K562 (cell line): ENCODE measurements around the gene PLEKHA8. TPM values are rescaled to one million over a fixed set of nuclear protein-coding genes. Genes with fewer than 3 reads are reported as not detected.

Source experiments
- BMI1 ChIP-seq: fragments of 150-350 bp; IDR thresholded peaks from 2 replicates; pipeline ENCODE4 v1.6.1; 2014; ENCODE audit warnings: low read length
- CBX8 ChIP-seq: fragments of 200-600 bp; sonication (generic); IDR thresholded peaks from 2 replicates; pipeline ENCODE4 v1.6.1; 2012; ENCODE audit warnings: borderline replicate concordance, mixed run types, low read depth, mild to moderate bottlenecking, moderate library complexity, mixed read lengths, low read length, control low read depth, inconsistent platforms; ENCODE audit not compliant: poor library complexity, severe bottlenecking; ENCODE audit errors: extremely low read depth
- ELF4 ChIP-seq: fragments of 450-650 bp; formaldehyde crosslinking; IDR thresholded peaks from 2 replicates; pipeline ENCODE4 v1.4.0; 2022; ENCODE audit warnings: missing genetic modification characterization
- GATAD2B ChIP-seq: fragments of 450-650 bp; IDR thresholded peaks from 2 replicates; pipeline ENCODE4 v1.6.1; 2017; ENCODE audit warnings: mild to moderate bottlenecking, borderline replicate concordance
- HIVEP1 ChIP-seq: fragments of 250-450 bp; sonication (Bioruptor Pico); IDR thresholded peaks from 2 replicates; pipeline ENCODE4 v1.4.0; 2020; ENCODE audit warnings: mild to moderate bottlenecking
- HNRNPL ChIP-seq: fragments of 200-400 bp; formaldehyde crosslinking; IDR thresholded peaks from 2 replicates; pipeline ENCODE4 v1.6.1; 2017; ENCODE audit warnings: low read depth, mild to moderate bottlenecking, low read length
- KHSRP ChIP-seq: fragments of 450-650 bp; IDR thresholded peaks from 2 replicates; pipeline ENCODE4 v1.6.1; 2017
- MTF1 ChIP-seq: fragments of 250-450 bp; sonication (Bioruptor Pico); IDR thresholded peaks from 2 replicates; pipeline ENCODE4 v1.9.0; 2021; ENCODE audit warnings: moderate library complexity, mild to moderate bottlenecking, inconsistent platforms, borderline replicate concordance
- POLR2AphosphoS5 ChIP-seq: IDR thresholded peaks from 2 replicates; pipeline ENCODE4 v1.6.1; 2011; ENCODE audit warnings: mild to moderate bottlenecking, low read depth, low read length, moderate library complexity; ENCODE audit not compliant: control insufficient read depth, insufficient read depth
- TCFL5 ChIP-seq: fragments of 250-450 bp; sonication (Bioruptor Pico); conservative IDR thresholded peaks from 2 replicates; pipeline ENCODE4 v1.6.1; 2021; ENCODE audit warnings: mild to moderate bottlenecking, moderate library complexity, matching md5 sums
- TEAD4 ChIP-seq, 2 experiments: sonication (generic) in 1 of 2; formaldehyde crosslinking in 1 of 2; IDR thresholded peaks; 2 replicates each; pipeline versions ENCODE4 v1.6.1 to v1.8.0; 2012 to 2022; ENCODE audit warnings: borderline replicate concordance in 1 of 2, inconsistent platforms in 1 of 2, low read length in 1 of 2, mild to moderate bottlenecking in 1 of 2, missing genetic modification reagents in 1 of 2
- THAP7 ChIP-seq: fragments of 250-450 bp; sonication (Bioruptor Pico); IDR thresholded peaks from 2 replicates; pipeline ENCODE4 v1.5.0; 2021
- ZNF165 ChIP-seq: fragments of 250-450 bp; sonication (Bioruptor Pico); IDR thresholded peaks from 2 replicates; pipeline ENCODE4 v1.4.0; 2020; ENCODE audit warnings: borderline replicate concordance
- ZNF24 ChIP-seq: fragments of 450-650 bp; IDR thresholded peaks from 2 replicates; pipeline ENCODE4 v1.6.1; 2016
- ZNF3 ChIP-seq: fragments of 250-450 bp; sonication (Bioruptor Pico); IDR thresholded peaks from 2 replicates; pipeline ENCODE4 v1.5.0; 2021; ENCODE audit warnings: mild to moderate bottlenecking, moderate library complexity
- ZNF561 ChIP-seq: fragments of 450-650 bp; formaldehyde crosslinking; conservative IDR thresholded peaks from 2 replicates; pipeline ENCODE4 v1.4.0; 2020; ENCODE audit warnings: mild to moderate bottlenecking, moderate library complexity
- polyA plus RNA-seq, 8 experiments: library from polyadenylated mRNA; depleted of rRNA in 4 of 8; stranded (reverse) in 5 of 8; unstranded in 3 of 8; fragments of >200 nt; fragmentation: Nextera tagmentation in 2 of 8; fragmentation: Illumina TruSeq in 1 of 8; extraction: Ambion mirVana in 2 of 8; extraction: Trizol in 1 of 8; gene quantifications; 2 replicates each; pipeline versions ENCODE4 v1.2.1 to v1.2.3, GENCODE V29; 2011 to 2014; ENCODE audit warnings: inconsistent platforms in 1 of 8, missing spikeins in 1 of 8
- total RNA-seq, 7 experiments: library from RNA; depleted of rRNA in 6 of 7; stranded (reverse); fragments of >200 nt in 6 of 7; fragmentation: Illumina TruSeq in 2 of 7; extraction: Trizol in 2 of 7; gene quantifications; 2 replicates each; pipeline versions ENCODE4 v1.2.1 to v1.2.3, GENCODE V29; 2011 to 2021; ENCODE audit warnings: low replicate concordance in 1 of 7
- TF ChIP-seq, protein P1 (sequence below): fragments of 250-450 bp; sonication (Bioruptor Pico); IDR thresholded peaks from 2 replicates; pipeline ENCODE4 v1.4.0; 2020; ENCODE audit warnings: mild to moderate bottlenecking, moderate library complexity
- TF ChIP-seq, protein P2 (sequence below): fragments of 250-450 bp; sonication (Bioruptor Pico); IDR thresholded peaks from 2 replicates; pipeline ENCODE4 v1.8.0; 2021; ENCODE audit warnings: mild to moderate bottlenecking, moderate library complexity
- TF ChIP-seq, protein P3 (sequence below): sonication (generic); formaldehyde crosslinking; IDR thresholded peaks from 2 replicates; pipeline ENCODE4 v1.8.1; 2023; ENCODE audit warnings: missing genetic modification reagents, mild to moderate bottlenecking, borderline replicate concordance

PLEKHA8 gene
- total and polyA plus RNA-seq, 9 of the 15 experiments (the other 6 are each of a cell fraction or from before 2014, with no cell fraction given): 3.2 to 16.3 (median 11.8) TPM

DNA sequence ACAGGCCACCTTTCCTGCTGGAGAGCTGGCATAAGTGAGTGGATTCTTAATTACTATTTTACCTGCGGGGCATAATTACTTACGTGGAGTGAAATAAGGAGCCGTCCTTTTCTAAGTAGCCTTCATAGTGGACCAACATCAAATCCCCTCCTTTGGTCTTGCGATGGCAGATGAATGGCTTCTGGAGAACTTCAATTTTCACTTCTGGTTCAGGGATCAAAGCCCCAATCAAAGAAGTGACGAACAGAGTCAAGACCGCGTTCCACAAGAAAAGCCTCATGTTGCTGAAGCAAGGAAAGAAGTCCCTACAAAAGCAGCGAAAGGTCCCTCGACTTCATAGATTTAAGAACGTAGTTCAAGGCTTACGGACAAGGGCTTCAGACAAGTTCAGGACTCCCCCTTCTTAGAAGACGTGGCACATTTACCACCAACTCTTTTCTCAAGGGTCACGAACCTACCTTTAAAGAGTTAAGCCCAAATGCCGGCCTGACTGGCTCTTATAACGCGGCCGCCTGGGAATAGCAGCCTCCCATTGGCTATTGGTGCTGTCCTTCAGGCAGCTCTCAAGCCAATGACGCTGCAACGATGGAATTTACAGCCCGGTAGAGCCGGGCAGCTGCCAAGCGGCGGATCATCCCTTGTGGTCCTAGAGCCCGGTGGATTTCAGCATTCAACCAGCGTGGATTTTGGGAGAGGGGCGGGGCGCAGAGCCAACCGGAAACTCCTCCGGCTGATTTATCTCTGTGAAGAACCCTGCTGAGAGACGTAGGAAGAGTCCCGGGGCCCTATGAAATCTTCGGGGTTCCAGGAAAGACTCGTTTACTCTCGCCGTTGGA, 1.8 kb upstream of the PLEKHA8 start, which contains the start of gene FKBP14 (continued):
- no peak for TF ChIP-seq ZNF24
- no peak for TF ChIP-seq HNRNPL
- peak; percentile 72; the same call in 1 of the 2 replicates for TF ChIP-seq POLR2AphosphoS5
- no peak for TF ChIP-seq BMI1
- no peak for TF ChIP-seq MTF1 (CRISPR knock-in tag)
- TF ChIP-seq, protein P1, sequence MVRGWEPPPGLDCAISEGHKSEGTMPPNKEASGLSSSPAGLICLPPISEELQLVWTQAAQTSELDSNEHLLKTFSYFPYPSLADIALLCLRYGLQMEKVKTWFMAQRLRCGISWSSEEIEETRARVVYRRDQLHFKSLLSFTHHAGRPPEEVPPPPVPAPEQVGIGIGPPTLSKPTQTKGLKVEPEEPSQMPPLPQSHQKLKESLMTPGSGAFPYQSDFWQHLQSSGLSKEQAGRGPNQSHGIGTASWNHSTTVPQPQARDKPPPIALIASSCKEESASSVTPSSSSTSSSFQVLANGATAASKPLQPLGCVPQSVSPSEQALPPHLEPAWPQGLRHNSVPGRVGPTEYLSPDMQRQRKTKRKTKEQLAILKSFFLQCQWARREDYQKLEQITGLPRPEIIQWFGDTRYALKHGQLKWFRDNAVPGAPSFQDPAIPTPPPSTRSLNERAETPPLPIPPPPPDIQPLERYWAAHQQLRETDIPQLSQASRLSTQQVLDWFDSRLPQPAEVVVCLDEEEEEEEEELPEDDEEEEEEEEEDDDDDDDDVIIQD (CRISPR knock-in tag): no peak
- TF ChIP-seq, protein P2, sequence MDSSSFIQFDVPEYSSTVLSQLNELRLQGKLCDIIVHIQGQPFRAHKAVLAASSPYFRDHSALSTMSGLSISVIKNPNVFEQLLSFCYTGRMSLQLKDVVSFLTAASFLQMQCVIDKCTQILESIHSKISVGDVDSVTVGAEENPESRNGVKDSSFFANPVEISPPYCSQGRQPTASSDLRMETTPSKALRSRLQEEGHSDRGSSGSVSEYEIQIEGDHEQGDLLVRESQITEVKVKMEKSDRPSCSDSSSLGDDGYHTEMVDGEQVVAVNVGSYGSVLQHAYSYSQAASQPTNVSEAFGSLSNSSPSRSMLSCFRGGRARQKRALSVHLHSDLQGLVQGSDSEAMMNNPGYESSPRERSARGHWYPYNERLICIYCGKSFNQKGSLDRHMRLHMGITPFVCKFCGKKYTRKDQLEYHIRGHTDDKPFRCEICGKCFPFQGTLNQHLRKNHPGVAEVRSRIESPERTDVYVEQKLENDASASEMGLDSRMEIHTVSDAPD (CRISPR knock-in tag): no peak
- TF ChIP-seq KHSRP: no peak
- 0 out of 2 replicates have a peak, but pooled peaks have one; percentile 36 for TF ChIP-seq GATAD2B
- TF ChIP-seq ELF4: no peak
- peak; percentile 64 for TF ChIP-seq TEAD4 (IDR thresholded peaks at IDR 0.05; ENCODE audit: low read length)
- no peak for TF ChIP-seq TEAD4 (CRISPR knock-in tag; IDR thresholded peaks at IDR 0.05; ENCODE audit: borderline replicate concordance)
- TF ChIP-seq ZNF165: no peak
- no peak for TF ChIP-seq TCFL5 (CRISPR knock-in tag)
- TF ChIP-seq ZNF3 (CRISPR knock-in tag): no peak
- TF ChIP-seq THAP7 (CRISPR knock-in tag): no peak
- TF ChIP-seq, protein P3, sequence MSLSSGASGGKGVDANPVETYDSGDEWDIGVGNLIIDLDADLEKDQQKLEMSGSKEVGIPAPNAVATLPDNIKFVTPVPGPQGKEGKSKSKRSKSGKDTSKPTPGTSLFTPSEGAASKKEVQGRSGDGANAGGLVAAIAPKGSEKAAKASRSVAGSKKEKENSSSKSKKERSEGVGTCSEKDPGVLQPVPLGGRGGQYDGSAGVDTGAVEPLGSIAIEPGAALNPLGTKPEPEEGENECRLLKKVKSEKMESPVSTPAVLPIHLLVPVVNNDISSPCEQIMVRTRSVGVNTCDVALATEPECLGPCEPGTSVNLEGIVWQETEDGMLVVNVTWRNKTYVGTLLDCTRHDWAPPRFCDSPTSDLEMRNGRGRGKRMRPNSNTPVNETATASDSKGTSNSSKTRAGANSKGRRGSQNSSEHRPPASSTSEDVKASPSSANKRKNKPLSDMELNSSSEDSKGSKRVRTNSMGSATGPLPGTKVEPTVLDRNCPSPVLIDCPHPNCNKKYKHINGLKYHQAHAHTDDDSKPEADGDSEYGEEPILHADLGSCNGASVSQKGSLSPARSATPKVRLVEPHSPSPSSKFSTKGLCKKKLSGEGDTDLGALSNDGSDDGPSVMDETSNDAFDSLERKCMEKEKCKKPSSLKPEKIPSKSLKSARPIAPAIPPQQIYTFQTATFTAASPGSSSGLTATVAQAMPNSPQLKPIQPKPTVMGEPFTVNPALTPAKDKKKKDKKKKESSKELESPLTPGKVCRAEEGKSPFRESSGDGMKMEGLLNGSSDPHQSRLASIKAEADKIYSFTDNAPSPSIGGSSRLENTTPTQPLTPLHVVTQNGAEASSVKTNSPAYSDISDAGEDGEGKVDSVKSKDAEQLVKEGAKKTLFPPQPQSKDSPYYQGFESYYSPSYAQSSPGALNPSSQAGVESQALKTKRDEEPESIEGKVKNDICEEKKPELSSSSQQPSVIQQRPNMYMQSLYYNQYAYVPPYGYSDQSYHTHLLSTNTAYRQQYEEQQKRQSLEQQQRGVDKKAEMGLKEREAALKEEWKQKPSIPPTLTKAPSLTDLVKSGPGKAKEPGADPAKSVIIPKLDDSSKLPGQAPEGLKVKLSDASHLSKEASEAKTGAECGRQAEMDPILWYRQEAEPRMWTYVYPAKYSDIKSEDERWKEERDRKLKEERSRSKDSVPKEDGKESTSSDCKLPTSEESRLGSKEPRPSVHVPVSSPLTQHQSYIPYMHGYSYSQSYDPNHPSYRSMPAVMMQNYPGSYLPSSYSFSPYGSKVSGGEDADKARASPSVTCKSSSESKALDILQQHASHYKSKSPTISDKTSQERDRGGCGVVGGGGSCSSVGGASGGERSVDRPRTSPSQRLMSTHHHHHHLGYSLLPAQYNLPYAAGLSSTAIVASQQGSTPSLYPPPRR (CRISPR knock-in tag): no peak
- no peak for TF ChIP-seq HIVEP1 (CRISPR knock-in tag)
- TF ChIP-seq CBX8: no peak
- TF ChIP-seq ZNF561: no peak
